ENCODE measurements around the gene PFKP.

Gene PFKP

GRCh38 chr10:3125527-3126170 lies 58.3 kb downstream of the PFKP start:
- no peak overlapping the region for H3K27ac ChIP-seq
- no peak for TF ChIP-seq ZFX (IDR thresholded peaks at IDR 0.05; ENCODE audit: borderline replicate concordance)
- no peak for TF ChIP-seq CTCF (IDR thresholded peaks at IDR 0.05)

- no peak overlapping the region for H3K27ac ChIP-seq
- TF ChIP-seq ZFX (IDR thresholded peaks at IDR 0.05; ENCODE audit: borderline replicate concordance) (no peak), CTCF (IDR thresholded peaks at IDR 0.05) (no peak)
Measured at GRCh38 chr10:3126249-3126648, 58.9 kb downstream of the PFKP start.

- TF ChIP-seq CTCF (IDR thresholded peaks at IDR 0.05): no peak
- TF ChIP-seq ZFX (IDR thresholded peaks at IDR 0.05; ENCODE audit: borderline replicate concordance): no peak
- H3K27ac ChIP-seq: no peak overlapping the region
Measured at GRCh38 chr10:3126741-3127346, 59.5 kb downstream of the PFKP start.

- H3K27ac ChIP-seq: no peak overlapping the region
- no peak for TF ChIP-seq CTCF (IDR thresholded peaks at IDR 0.05)
- TF ChIP-seq ZFX (IDR thresholded peaks at IDR 0.05; ENCODE audit: borderline replicate concordance): no peak
Measured at GRCh38 chr10:3127921-3128320, 60.6 kb downstream of the PFKP start.

GRCh38 chr10:3128379-3129130 lies 61.2 kb downstream of the PFKP start:
- TF ChIP-seq ZFX (IDR thresholded peaks at IDR 0.05; ENCODE audit: borderline replicate concordance): no peak
- TF ChIP-seq CTCF (IDR thresholded peaks at IDR 0.05): no peak
- H3K27ac ChIP-seq: no peak overlapping the region

GRCh38 chr10:3129581-3130340 lies 62.4 kb downstream of the PFKP start:
- H3K27ac ChIP-seq: no peak overlapping the region
- TF ChIP-seq ZFX (IDR thresholded peaks at IDR 0.05; ENCODE audit: borderline replicate concordance): no peak
- TF ChIP-seq CTCF (IDR thresholded peaks at IDR 0.05): no peak
